NCI-H2196 treated with DMSO at 0.1 percent for 48 hours (cell line): ENCODE data around the gene LRRC18.

ENCODE experiments used
- DNase-seq: peaks from one replicate; lab custom pipeline; 2025; ENCODE audit not compliant: unreplicated experiment; lab: John Stamatoyannopoulos, UW

The LRRC18 gene

DNA sequence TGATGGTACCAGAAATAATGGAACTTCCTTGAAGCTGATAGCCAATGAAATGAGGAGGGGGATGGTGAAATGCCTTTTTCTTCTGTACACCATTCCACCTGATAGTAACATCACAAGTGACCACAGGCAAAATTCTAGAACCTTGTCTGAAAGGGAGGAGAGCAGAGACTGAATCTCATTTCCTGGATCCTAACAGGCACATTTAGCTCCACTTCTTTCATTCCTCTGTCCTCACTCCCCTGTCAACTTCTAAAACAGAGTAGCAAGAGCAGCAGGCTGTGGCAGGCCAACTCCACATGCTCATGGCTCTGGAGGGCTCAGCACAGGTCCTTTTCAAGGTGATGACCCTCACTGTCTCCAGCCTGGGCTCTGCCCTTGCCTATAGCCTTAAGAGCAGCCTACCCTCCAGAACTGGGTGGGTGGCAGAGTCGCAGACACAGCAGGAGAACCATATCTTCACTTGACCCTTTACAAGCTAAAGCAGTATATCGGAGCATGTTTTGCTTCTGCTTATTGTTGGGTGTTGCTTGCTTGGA, at the start of gene LRRC18:
Gene LRRC18 (minus strand): TSS at position 51 of the 536 bp plus-strand sequence. CDS start 25,685 bp downstream, outside the sequence.
- no peak for DNase-seq

DNA sequence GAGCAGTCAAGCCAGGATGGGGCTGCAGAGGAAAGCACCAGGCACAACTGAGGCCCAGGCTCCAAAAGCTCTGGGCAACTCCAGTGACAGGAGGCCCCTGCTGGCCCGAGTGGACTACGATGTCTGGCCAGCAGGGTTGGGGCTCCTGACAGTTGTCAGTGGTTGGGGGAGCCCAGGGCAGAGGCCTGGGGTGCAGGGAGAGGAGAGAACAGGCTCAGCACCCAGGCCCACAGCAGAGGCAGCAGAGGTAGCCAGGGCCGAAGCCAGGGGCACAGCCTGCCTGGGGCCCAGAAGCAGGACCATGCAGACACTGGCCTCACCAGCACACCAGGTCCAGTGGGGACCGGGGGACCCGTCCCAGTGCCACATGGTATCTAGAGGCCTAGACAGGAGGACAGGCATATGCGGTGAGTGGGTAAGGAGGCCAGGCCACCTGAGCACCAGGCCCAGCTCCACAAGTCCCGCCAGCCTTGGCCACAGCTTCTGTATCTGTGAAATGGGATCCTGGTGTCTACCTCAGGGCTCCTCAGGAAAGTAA, 46.0 kb upstream of the LRRC18 start:
- DNase-seq = no peak

DNA sequence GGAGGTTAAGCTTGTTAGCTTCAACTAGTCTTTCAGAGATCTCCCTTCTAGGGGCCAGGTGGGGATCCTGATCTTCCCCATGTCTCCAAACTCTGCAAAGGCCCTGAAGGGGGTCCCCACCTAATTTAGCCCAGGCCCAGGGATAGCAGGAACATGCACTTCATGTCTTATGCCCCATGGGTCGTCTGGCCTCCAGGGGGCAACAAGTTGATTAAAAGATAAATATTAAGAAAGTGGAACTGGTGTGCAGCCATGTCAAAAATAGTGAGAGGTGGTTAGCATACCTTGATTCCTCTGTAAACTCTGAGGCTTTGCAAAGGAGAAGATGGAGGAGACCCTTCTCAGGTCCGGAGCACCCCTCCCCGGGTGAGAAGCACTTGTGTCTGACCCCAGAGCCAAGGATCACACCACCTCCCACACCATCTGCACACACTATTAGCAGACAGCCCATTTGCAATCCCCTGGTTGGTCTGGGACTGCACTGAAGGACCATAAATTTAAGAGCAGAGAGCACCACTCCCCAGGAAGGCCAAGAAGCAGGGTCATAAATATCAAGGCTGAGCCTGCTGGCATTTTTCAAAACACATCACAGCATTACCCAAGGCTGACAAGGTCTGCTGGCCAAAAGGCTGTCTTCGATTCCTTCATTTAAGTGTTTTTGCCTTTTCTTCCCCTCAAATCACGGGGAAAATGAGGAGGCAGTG, 44.2 kb upstream of the LRRC18 start:
- DNase-seq = no peak

GRCh38 chr10:48982584-48982983, 42.9 kb upstream of the LRRC18 start:
- DNase-seq = no peak

DNA sequence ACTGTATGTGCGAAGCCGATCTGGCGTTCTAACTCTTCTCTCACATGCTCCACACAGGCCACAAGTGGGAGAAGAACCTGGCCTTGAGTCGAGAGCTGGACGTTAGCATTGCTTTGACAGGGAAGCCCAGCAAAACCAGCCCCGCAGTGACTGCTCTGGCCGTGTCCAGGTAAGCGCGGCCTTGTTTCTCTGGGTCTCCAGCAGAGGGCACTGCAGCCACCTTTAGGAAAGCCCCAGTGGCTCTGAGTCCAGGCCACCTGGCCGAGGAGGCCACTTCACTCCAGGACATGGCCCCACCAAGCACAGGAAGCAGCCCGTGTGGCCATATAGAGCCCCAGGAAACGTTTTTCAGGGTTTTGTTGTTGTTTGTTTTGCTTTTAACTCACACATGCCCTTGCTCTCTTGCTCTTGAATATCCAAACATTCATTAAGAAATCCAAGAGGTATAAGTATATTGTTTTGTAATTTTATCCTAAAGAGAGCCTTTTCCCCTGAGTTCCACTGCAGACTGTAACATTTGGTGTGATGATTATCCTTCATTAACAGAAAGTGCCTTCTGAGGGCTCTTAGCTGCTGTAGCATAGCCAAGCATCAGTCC, 41.8 kb upstream of the LRRC18 start:
- no peak for DNase-seq

GRCh38 chr10:48978318-48978717, 38.7 kb upstream of the LRRC18 start:
- no peak for DNase-seq

- DNase-seq = no peak
Measured at GRCh38 chr10:48976196-48976595, 36.6 kb upstream of the LRRC18 start.

DNA sequence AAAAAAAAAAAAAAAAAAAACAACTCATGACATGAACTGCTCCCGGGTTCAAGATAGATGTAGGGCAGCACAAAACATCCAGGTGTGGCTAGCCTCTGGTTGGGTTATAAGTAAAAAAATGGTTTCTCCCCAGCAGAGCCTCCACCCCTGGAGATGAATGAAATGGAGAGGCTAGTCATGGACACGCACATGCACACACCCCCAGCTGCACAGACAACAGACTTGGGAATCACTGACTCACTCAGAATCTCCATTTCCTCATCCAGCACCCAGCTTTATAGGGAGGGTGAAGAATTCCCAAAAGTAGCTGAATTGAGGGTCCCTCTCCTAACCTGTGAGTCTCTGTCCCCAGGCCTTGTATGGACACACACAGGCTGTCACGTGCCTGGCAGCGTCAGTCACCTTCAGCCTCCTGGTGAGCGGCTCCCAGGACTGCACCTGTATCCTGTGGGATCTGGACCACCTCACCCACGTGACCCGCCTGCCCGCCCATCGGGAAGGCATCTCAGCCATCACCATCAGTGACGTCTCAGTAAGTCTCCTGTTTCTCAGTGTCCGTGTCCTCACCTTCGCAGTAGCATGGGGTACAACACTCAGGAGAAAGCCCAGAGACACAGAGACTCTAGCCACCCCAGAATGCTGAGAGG, 35.0 kb upstream of the LRRC18 start:
- DNase-seq = no peak

DNA sequence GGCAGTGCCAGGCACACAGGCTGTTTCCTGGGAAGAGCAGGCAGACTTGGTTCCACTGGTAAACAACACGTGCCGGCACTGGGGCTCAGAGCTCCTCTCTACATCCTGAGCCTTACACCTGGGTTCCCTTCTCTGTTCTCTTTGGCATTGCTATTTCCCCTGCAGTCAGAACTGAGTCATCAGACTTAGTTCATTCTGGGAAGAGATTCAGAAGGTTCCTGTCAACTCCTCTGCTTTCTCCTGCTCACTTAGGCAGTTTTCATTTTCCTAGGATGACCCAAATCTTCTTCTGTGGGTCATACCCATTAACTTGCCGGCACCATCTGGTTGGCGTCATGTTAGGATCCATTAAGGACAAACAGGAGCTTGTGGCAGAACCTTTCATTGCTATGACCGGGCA, 33.4 kb upstream of the LRRC18 start:
- DNase-seq = no peak

DNA sequence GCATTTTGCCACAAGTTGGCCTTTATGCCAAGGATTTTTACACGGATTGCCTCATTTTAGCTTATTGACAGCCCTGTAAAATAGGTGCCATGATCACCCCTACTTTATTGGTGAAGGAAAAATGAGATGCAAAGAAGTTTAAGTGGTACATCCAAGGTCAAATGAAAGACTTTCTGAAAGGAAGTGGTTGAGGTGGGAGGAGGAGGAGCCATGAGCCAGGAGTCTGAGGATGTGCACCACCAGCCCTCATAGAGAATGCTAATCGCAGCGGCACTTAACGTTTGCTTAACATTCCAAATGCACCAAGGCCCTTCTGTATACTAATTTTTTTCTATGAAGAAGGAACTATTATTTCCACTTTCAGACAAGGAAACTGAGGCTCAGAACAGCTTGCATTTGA, 31.0 kb upstream of the LRRC18 start:
- no peak for DNase-seq

- DNase-seq = no peak
Measured at GRCh38 chr10:48970046-48970445, 30.4 kb upstream of the LRRC18 start.

DNA sequence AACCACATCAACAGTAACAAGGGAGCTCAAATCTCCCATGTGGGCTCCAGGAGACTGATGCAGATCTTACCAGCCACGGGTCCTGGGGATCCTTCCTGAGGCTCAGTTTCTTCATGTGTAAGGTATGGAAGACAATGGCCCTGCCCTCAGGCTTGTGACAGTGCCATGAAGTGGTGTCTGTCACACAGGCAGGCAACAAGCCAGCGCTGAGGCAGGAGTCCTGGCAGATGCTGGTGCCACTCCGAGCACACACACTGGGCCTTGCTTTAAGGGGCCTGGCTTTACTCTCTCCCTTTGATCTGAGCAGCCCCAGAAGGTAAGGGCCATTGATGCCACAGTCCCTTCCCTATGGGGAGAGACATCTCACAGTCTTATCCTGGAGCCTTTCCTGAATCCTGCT, 28.4 kb upstream of the LRRC18 start:
- no peak for DNase-seq

- no peak for DNase-seq
Measured at GRCh38 chr10:48965460-48965859, 25.8 kb upstream of the LRRC18 start.

DNA sequence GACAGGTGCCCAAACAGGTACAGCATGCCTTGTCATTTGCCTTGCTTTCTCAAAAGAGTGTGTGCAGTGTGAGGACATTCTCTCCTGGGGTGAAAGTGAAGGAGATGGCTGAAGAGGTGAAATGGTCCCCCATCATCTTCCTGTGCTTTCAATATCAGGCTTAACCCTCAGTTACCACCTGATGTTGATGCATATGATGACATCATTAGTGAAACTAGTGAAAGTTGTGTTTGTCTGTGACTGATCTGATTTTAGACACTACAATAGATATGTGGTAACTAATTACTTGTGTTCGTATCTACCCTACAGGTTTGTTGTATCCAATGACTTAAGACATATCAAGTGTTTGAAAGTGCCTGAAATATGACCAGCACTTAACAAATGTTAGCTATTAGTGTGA, 24.4 kb upstream of the LRRC18 start:
- no peak for DNase-seq

GRCh38 chr10:48958598-48959190, 19.1 kb upstream of the LRRC18 start:
- DNase-seq = no peak

GRCh38 chr10:48957361-48958151, 17.9 kb upstream of the LRRC18 start:
- DNase-seq = no peak

DNA sequence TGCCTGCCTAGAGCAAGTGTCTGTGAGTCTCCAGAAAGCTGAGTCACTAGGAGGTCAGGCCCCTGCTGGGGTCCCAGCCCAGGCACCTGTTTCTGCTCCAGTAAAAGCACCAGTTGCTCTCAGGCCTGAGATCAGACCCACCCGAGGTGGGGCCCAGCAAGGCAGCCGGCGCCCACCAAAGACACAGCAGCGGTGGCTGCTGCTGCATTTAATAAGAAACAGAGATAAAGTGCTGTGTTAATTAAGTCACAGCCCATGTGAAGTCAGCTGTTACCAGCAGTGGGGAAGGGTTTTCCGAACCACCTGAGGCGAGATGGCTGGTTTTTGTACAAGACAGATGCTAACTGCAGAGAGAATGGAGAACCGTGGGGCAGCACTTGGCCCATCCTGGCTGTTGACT, 12.1 kb upstream of the LRRC18 start:
- no peak for DNase-seq

DNA sequence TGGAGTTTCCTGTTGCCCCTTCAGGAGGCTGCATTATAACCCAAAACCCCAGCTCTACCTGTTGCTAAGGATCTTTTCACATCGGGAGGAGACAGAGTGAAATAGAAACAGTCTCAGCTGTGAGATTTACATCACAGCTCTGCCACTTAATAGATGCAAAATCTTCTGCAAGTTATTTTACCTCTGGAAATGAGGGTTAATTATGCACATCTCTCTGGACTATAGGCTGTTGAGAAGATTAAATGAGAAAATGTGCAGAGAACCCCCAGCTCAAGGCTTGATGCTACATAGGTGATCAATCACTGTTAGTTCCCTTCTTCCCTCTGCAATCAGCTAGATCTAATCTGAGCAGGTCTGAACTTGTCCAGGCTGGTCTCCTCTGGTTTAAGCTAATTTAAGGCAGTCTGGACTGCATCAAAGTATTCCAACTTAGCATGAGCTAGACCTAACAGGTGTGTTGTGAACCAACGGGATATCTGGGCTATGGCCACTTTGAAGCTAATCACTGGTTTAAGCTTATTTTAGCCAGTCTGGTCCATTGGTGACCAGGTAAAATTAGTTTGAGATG, 8.9 kb upstream of the LRRC18 start:
- DNase-seq = no peak

DNA sequence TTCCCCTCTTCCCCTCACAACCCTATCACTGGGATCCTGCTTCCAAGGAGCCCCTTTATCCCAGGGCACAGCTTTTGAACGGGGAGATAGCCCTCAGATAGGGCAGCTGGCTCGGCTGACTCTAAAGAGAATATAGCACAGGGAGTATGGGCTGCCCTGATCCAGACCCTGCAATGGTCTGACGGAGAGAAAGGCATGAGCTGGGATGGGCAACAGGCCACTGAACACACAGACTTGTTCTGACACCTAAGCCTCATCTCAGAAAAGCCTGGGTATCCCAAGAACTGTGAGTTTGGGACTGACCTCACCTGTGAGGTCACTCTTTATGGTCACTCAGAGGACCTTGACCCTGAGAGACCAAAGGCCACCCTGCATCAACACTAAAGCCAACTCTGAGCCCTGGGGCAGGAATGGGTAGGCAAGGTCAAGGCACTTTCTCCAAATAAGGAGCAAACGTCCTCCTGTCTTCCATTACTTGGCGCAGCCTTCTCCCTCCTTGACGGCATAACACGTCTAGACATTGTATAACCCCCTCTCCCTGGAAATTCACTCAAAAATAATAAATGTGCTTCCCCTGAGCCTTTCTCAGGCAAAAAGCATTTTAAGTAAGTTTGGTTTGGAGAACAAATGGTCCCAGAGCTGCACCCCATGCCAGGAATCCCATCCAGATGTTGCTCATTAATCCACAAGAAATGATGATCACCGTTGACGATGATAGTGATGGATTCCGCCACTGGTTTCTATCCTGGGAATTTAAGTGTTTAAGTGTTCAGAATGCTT, 8.2 kb upstream of the LRRC18 start:
- no peak for DNase-seq
